DMS114 treated with DMSO at 0.1 percent for 48 hours (cell line): Measurements from ENCODE around the gene FGG.
"Not testable (repeated sequence)": the region's sequence is repeated elsewhere in the genome, so short reads cannot be mapped to it uniquely, and the experiment has no call there.

Experiments used
- DNase-seq: peaks from one replicate; lab custom pipeline; 2025; ENCODE audit not compliant: unreplicated experiment; lab: John Stamatoyannopoulos, UW

The FGG gene

DNA sequence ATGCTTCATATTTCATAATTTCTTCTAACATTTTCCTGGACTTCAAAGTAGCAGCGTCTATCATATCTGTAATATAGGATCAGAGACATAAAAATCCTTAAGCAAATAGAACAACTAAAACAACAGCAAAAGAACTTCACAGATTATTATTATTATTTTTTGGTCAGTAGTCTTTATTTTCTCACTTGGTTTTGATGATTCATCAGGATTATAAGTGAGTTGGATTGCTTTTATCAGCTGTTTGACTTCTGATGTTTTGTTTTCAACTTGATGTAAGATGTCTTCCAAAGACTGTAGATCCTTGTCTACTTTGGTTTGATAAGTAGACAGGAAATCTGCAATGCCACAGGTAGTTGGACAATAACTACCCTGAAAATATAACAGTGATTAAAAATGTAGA lies 623 bp downstream of the FGG start:
- DNase-seq: no peak

DNA sequence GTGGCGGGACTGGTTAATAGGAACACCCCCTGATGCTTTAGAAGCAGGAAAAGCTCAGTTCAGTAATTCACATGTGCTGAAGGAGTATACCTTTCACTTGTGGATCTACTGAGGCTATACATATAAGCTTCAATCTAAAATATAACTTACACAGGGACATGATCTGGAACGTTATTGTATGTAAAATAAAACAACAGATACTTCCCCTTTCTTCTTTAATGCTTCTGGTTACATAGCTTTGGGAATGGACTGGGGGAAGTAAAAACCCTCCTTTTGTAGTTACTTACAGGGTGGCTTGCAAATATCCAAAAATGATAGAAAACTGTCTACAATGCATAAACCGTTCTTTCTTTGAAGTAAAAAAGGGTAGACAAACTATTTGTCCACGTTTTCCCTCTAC lies 1.9 kb downstream of the FGG start:
- no peak for DNase-seq

DNA sequence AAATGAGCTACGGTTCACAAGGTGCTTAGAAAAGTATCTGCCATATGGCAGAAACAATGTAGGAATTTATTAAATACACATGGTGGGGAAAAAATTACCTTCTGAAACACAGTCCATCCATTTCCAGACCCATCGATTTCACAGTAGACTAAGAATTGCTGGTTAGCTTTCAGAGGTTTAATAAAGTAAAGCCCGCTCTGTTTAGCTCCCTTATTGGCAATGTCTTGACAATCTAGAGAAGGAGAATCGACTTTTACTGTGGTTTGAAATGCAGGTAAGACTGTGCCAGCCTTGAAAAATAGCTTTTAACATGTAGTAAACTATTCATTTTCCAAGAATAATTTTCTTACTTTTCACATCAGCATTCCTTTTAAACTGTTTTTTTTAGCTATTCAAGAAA lies 2.9 kb downstream of the FGG start:
- no peak for DNase-seq

DNA sequence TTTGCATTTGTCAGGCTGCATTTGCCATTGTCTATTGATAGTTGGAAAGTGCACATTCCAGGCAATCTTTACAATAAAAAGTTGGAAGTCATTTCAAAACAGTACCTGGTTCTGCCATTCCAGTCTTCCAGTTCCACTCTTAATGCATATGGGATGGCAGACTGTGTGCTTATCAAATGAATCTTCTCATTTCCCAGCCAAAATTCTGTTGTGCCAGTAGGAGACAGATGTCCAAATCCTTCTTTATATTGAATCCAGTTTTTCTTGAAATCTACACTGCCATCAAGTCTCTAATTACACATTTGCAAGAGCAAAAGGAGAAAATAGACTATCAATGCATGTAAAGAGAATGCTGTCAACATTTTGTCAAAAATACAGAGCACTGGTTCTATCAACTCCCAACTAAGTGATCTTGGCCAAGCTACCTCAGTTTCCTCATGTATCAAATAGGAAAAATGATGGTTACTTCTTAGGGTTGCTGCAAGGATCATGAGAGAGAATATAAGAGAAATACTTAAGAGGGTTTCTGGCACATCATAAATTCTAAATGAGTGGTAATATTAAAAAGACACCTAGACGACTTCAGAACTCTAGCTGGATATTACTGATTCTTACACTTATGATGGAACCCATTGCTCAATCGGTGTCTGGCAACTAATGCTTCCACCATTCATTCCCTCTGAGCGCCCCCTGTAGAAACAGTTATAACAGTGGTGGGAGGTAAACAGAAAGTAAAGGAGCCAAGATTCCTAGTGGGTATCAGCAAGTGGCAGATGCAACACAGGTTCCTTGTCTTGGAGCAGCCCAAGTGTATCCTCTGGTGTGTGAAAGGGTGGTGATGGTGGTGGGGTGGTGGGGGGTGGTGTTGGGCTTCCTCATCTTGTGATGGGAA lies 3.8 kb downstream of the FGG start:
- no peak for DNase-seq

DNA sequence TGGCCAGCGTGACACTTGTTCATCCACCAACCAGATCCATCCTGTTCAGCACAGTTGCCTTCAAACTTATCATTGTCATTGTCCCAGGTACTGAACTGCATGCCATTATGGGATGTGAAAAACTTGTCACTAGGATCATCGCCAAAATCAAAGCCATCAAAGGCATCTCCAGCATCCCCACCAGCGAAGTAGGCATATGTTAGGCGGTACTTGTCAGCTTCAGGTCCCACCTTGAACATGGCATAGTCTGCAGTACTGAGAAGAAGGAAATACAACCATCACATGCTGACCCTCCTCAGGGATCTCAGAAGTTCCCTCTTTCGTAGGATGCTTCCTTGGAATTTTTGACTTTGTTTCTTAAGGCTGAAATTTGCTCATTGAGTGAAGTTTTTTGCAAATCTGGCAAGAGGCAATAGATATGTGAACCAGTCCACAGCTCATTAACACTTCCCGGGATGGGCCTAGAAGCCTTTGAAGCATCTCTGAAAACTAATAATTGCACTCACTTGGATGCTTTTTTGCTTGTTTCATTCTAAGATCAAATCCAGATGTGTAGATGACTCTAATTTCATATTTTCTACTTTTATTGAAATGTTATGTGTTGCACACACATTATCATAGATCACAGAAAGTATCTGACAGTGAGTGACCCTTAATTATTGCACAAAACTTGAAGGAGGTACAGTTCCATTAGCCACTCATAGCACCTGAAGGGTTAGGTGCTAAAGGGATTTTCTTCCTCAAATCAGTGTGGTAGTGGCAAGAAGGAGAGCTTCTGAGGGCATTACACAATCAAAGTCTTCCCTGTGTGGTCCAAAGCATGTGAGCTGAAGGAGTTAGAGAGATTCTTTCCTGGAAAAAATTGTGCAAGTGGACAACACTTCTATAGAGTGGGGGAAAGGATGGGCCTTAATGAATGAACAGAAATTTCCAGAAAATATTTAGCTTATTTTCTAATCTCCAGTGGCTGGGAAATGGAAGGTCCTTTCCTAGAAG lies 5.4 kb downstream of the FGG start:
- DNase-seq: no peak

DNA sequence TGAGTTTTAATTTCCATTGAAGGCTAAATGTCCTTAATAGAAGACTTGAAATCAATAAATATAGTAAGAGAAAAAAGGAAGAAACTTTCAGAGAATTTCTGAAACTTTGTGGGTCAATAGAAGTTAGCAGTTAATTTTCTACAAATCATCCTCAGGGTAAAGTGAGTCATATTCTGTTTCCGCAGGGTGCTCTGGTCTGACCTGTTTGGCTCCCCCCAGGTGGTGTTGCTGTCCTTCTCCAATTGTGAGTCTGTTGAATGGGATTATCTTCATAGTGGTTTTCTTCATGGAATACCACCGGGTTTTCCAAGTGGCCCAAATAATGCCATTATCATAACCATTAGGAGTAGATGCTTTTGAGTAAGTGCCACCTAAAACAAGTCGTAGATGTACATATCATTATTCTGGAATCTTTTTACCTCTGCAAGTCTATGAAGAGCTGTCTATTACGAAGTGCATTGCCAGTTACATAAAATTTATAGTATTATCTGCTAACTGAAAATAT lies 7.7 kb downstream of the FGG start:
- no peak for DNase-seq

DNA sequence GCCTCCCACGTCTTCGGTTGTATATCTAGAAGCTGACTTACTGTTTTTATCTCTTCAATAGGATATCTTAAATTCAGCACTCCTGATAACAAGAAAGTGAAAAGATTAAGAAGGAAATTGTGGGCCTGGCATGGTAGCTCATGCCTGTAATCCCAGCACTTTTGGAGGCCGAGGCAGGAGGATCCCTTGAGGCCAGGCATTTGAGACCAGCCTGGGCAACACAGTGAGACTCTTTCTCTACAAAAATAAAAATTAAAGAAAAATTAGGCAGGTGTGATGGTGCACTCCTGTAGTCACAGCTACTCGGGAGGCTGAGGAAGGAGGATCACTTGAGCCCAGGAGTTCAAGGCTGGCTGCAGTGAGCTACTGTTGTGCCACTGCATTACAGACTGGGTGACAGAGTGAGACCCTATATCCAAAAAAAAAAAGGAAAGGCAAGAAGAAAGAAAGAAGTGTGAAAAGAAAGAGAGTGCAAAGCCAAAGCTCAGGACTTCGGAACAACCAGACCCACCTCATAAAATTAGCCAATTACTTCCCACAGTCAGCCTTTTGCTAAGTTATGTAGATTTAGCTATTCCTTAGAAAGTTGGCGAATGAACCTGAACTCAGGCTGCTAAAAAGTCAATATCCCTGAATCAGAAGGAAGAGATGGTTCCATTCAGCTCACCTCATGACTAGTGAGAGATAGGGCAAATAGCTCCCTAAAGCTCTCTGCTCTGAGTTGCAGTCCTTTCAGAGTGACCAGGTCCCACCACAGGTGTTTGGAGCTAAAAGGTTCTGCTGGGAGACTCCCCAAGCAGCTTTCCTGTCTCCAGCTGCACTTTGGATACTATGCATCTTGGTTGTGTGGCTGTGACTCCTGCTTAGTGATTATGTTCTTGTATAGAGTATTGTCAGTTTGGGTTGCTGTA lies 9.2 kb downstream of the FGG start:
- no peak for DNase-seq

DNA sequence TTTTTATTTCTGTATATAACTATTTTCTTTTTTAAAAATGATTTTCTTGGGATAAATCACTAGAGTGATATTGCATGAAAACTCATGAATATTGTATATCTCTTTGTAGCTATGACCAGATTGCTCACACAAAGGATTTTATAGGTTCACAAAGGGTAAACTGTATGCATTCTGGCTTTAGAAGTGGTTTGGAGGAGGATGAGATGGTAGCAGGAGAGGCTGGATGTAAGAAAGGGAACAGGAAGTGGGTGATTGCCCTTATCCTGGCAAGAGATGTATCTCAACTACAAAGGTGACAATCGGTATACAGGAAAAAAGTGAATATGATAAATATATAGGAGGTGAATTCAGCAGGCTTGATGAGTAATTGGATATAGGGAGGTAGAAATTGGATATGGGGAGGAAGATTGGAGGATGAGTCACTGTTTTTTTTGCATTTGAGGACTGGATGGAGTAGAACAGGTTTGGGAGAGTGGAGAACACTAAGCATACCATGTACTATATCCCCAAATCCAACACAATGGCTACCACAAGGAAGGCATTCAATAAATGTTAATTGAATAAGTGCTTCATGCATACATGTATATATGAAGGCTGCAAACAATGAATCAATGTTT lies 9.9 kb downstream of the FGG start:
- no peak for DNase-seq

DNA sequence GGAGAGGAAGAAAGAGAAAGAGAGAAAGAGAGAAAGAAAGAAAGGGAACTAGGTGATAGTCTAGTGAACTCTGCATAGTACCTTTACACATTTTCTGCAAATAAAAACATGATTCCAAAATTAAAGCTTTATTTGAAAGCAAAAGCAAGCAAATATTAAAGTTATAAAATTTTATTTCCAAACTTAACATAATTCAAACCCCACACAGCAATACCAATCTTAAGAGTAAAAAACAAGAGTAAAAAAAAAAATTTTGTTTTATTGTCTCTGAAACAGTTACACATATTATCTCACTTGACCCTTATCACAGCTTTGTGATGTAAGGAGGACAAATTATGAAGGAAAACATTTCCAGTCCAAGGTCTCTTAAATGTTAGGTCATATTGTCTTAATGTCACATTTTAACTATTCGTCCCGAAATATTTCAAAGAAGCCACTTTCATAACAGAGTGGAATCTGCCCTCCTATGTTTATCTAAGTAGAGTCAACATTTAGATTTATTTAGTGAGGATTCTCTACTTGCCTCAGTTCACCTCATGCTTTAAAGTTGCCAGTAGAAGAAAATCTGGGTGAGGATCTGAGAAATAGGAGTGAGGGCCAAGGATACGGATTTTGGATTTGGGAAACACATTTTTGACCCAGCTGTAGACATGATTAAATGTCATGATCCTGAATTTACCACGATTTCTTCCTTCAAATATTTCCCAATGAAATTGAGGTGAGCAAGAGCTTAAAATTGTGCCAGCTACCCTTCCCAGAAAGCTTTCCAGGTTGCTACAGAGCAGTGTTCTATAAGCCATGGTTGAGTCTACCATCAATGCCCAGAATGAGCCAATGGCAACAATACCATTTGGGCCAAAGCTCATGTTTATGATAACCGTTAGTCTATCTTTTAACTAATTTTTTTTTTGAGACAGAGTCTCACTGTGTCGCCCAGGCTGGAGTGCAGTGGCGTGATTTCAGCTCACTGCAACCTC lies 14.4 kb downstream of the FGG start:
- no peak for DNase-seq

DNA sequence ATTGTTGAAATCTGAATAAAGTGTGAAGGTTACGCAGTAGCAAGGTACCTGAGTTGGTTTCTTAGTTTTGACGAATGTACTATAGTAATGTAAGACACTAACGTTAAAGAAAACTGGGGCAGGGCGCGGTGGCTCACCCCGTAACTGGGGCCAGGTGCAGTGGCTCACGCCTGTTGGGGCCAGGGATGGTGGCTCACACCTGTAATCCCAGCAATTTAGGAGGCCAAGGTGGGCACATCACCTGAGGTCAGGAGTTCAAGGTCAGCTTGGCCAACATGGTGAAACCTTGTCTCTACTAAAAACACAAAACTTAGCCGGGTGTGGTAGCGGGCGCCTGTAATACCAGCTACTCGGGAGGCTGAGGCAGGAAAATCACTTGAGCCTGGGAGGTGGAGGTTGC lies 15.2 kb downstream of the FGG start:
- DNase-seq: not testable (repeated sequence)

DNA sequence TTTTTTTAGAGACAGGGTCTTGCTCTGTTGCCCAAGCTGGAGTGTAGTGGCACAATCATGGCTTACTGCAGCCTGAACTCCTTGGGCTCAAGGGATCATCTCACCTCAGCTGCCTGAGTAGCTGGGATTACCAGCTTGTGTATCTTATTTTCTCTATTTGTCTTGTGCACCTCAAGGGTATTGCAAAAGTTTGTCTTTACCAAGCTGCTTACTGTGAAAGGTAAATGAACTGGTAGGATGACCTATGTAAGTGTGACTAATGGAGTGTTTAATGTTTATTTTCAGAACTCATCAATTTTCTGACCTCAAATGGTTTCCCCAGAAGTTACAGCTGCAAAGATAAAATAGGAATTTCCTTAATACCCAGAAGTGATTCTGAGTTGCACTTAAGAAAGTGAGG lies 16.6 kb downstream of the FGG start:
- DNase-seq: no peak

DNA sequence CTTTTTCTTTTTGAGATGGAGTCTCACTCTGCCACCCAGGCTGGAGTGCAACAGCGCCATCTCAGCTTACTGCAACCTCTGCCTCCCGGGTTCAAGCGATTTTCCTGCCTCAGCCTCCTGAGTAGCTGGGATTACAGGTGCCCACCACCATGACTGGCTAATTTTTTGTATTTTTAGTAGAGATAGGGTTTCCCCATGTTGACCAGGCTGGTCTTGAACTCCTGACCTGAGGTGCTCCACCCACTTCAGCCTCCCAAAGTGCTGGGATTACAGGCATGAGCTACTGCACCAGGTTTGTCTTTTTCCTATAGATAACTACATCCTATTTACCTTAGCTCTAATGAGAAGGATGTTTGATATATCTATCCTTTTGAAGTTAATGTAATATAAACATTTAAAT lies 18.1 kb downstream of the FGG start:
- not testable (repeated sequence) for DNase-seq

DNA sequence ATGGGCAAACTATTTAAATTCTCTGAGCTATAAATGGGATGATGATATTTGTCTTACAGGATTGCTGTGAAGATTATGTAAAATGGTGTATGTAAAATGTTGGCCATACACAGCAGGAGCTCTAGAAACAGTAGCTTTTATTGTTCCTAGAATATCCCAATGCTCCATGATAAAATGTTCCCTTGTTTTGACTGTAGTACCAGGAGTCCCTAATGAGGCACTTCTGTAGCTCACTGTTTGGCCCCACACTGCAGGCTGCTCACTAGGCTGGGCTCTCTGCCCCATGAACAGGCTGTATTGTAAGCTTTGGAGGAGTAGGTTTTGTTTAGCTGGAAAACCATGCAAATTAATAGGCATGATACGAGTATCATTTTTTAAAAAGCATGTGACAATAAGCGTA lies 18.6 kb downstream of the FGG start:
- no peak for DNase-seq

DNA sequence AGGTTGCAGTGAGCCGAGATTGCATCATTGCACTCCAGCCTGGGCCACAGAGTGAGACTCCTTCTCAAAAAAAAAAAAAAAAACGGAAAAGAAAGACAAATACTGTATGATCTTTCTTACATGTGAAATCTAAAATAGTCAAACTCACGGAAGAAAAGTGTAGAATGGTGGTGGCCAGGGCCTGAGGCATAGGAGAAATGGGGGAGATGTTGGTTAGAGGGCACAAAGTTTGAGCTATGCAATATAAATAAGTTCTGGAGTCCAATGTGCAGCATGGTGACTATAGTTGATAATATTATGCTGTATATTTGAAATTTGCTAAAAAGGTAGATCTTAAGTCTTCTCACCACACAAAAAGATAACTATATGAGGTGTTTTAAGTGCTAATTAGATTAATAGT lies 20.6 kb downstream of the FGG start:
- DNase-seq: no peak

DNA sequence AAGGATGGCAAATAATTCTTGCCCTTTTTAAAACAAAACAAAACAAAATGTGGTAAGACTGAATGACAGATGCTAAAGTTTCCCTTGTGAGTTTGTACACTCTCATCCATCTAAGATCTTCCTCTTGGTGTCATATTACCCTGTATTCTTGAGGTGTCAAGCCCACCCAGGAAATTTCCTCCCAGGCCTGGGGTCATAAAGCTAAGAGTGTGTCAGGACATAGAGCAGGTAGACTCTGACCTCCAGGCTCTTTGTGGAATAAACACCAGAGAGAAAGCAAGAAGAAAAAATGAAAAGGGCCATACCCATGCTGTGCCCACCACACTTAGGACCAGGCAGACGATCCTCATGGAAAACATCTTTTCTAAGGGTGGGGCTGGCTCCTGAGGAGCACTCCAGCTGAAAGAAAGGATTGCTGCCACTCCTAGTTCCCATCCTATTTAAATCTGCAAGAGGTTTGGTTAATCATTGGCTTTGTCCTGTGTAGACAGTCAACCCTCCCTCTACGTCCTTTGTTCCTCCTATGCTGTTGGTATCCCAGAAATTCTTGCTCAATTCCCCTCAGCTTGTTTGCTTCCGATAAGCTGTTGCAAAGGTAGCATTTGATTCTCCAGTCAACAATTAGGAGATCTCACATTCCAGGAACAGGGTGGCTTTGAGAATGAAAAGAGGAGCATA lies 22.0 kb downstream of the FGG start, which contains the start of gene FGA:
Gene FGA, minus strand, starts transcription at position 414 of the 678 bp plus-strand sequence. Its CDS starts 55 bp downstream, at position 359.
- DNase-seq: no peak

DNA sequence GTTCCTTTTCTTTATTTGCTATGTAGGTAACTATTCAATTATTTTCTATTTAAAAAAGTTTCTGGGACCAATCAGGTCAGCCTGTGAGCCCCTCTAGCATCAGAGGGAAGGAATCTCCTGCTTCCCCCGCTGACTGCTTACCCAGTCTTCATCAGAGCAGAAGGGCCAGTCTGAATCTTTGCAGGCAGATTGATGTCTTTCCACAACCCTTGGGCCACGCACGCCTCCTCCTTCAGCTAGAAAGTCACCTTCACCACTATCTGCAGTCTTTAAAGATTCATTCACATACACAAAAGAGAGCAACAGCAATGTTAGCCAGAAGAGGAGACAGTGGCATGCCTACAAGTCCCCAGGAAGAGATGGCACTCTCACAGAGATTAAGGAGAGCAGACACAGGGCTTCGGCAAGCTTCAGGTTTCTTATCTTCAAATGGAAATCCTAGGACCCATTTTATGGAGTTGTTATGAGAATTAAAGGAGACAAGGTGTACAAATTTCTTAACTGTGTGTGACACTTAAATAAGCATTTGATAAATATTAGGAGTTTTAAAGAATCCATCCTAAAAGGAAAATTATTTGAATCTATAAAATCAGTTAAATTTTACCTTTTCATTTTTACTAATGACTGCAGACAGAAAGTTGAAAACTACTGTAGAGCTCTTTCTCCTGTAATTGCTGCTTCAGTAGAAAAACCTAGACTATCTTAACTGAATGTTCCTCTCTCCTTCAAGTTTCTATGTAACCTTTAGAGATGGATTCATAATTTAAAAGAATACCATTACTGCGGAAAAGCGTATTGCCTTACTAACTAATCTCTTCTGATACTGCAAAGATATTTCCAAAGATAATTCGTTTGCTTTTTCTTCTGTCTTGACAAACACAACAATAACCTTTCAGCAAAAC lies 22.9 kb downstream of the FGG start:
- no peak for DNase-seq

DNA sequence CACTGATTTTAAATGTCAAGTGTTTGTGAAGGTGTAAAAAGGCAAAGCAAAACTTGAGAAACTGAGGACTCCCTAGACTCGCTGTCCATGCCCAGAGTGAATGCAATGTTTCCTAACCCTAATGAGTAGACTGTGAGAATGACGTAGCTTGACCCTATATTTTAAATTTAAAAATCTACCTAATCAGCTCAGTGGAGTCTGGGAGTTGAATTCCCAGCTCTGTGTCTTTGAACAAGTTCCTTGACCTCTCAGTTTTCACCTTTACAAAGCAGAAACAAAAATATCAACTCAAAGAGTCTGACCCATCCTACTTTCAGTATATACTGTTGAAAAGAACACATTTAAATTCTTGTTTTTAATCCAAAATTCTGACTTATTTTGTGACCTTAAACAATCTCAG lies 24.3 kb downstream of the FGG start:
- no peak for DNase-seq
